ENCODE data around the gene RBL1. TPM values are rescaled to one million over a fixed set of nuclear protein-coding genes. Genes with fewer than 3 reads are reported as not detected.

RBL1 gene
- total and polyA plus RNA-seq, 2 of the 4 experiments (the other 2 are of a cell fraction), result 3.3 to 7.5 TPM

DNA sequence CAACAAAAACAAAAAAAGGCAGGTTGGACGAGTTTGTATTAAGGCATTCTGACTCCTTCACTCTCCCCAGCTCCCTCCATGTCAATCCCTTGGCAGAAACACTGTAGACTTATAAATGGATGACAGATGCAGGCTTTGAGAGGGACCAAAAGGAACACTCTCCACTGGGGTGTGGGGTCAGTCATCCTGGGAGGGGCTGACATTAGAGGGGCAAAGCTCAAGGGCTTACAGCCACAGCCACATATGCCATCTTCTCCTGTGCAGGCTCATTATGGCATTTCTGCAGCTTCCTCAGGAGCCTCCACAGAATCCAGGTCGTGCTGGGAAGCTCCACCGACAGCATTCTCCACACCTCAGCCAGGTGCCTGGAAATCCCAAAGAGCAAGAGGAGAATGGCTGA, 33.0 kb upstream of the RBL1 start:
- Histone ChIP-seq H3K79me1 (ENCODE audit: low read depth in 1 of 2, low read length in 2 of 2) (no peaks in the 10 kb centered on the region), H4K8ac (ENCODE audit: low read depth in 2 of 2, low read length in 2 of 2) (no peak overlapping the region), H3K27me3 (ENCODE audit: control insufficient read depth, insufficient read depth, low read length) (peaks cover 7% of the 10 kb centered on the region), H3K14ac (replicated peaks; ENCODE audit: low read depth, low read length) (no peak overlapping the region), H3K9ac (ENCODE audit: low read depth, low read length) (no peak overlapping the region), H2AFZ (replicated peaks; ENCODE audit: low read length, poor library complexity) (no peak overlapping the region), H3K18ac (ENCODE audit: low read depth, low read length) (no peak overlapping the region), H2BK120ac (ENCODE audit: low read depth, low read length) (no peak overlapping the region), H2AK5ac (ENCODE audit: low read depth, low read length) (no peak overlapping the region), H3K36me3 (ENCODE audit: control insufficient read depth, insufficient read depth, low read length) (no peaks in the 10 kb centered on the region), H3K9me3 (ENCODE audit: control insufficient read depth, insufficient read depth, low read length) (no peaks in the 10 kb centered on the region), H3K56ac (ENCODE audit: extremely low read depth, insufficient read depth, low read length) (no peak overlapping the region), H3K4ac (ENCODE audit: low read depth, low read length) (no peak overlapping the region), H3K4me2 (ENCODE audit: low read depth, low read length) (no peak overlapping the region), H2AK9ac (replicated peaks; ENCODE audit: low read depth, low read length, poor library complexity) (no peak overlapping the region), H3K4me1 (ENCODE audit: control insufficient read depth, insufficient read depth, low read length) (no peaks in the 10 kb centered on the region), H4K20me1 (ENCODE audit: insufficient read depth, low read length) (no peaks in the 10 kb centered on the region), H2BK15ac (ENCODE audit: low read depth, low read length) (no peak overlapping the region), H2BK5ac (ENCODE audit: low read depth, low read length, poor library complexity, severe bottlenecking) (no peak overlapping the region), H4K5ac (ENCODE audit: low read depth, low read length) (no peak overlapping the region), H2BK20ac (ENCODE audit: low read depth, low read length) (no peak overlapping the region), H3K4me3 (ENCODE audit: insufficient read depth, low read depth, low read length) (no peak overlapping the region), H3K9me1 (ENCODE audit: insufficient read depth, low read length) (no peaks in the 10 kb centered on the region), H3K27ac (ENCODE audit: insufficient read depth, low read length) (no peak overlapping the region), H4K91ac (ENCODE audit: insufficient read depth, low read depth, low read length) (no peak overlapping the region), H3K23ac (ENCODE audit: low read depth, low read length) (no peak overlapping the region)
- in situ Hi-C loops (cut with MboI; ENCODE audit: low sequenced_read_pairs), result no loop called here
- ChIA-PET POLR2A (ENCODE audit: unreplicated experiment) (no interaction called here), CTCF (no interaction called here)
- DNase-seq (no peak), ATAC-seq (ENCODE audit: low read depth) (no peak)
- intact Hi-C loops (cut with micrococcal nuclease), result no loop called here
- WGBS, 2 experiments (ENCODE audit: extremely low coverage in 2 of 2, insufficient read length in 1 of 2), result no CpG with 5 or more reads among the region's 3 CpGs
- TF ChIP-seq, protein P1, sequence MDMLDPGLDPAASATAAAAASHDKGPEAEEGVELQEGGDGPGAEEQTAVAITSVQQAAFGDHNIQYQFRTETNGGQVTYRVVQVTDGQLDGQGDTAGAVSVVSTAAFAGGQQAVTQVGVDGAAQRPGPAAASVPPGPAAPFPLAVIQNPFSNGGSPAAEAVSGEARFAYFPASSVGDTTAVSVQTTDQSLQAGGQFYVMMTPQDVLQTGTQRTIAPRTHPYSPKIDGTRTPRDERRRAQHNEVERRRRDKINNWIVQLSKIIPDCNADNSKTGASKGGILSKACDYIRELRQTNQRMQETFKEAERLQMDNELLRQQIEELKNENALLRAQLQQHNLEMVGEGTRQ (IDR thresholded peaks at IDR 0.05; ENCODE audit: low read depth, low read length), result no peak
- TF ChIP-seq POLR2A (IDR thresholded peaks at IDR 0.05; ENCODE audit: low read depth, low read length) (no peak), CEBPB (IDR thresholded peaks at IDR 0.05; ENCODE audit: low read depth, low read length) (no peak), NFE2L2 (IDR thresholded peaks at IDR 0.05; ENCODE audit: low read depth, low read length) (no peak), MAFK (IDR thresholded peaks at IDR 0.05; ENCODE audit: low read depth, low read length) (no peak), BHLHE40 (IDR thresholded peaks at IDR 0.05; ENCODE audit: low read depth, low read length) (no peak), RCOR1 (IDR thresholded peaks at IDR 0.05; ENCODE audit: insufficient replicate concordance, low read length) (no peak), FOS (IDR thresholded peaks at IDR 0.05; ENCODE audit: low read depth, low read length) (no peak), CHD1 (IDR thresholded peaks at IDR 0.05; ENCODE audit: low read depth, low read length) (no peak), RAD21 (IDR thresholded peaks at IDR 0.05; ENCODE audit: low read length) (no peak), MXI1 (IDR thresholded peaks at IDR 0.05; ENCODE audit: borderline replicate concordance, low read depth, low read length) (no peak), SMC3 (IDR thresholded peaks at IDR 0.05; ENCODE audit: low read depth, low read length) (no peak), MAZ (IDR thresholded peaks at IDR 0.05; ENCODE audit: borderline replicate concordance, low read depth, low read length) (no peak), RFX5 (IDR thresholded peaks at IDR 0.05; ENCODE audit: low read depth, low read length) (no peak)
- TF ChIP-seq, protein P2, sequence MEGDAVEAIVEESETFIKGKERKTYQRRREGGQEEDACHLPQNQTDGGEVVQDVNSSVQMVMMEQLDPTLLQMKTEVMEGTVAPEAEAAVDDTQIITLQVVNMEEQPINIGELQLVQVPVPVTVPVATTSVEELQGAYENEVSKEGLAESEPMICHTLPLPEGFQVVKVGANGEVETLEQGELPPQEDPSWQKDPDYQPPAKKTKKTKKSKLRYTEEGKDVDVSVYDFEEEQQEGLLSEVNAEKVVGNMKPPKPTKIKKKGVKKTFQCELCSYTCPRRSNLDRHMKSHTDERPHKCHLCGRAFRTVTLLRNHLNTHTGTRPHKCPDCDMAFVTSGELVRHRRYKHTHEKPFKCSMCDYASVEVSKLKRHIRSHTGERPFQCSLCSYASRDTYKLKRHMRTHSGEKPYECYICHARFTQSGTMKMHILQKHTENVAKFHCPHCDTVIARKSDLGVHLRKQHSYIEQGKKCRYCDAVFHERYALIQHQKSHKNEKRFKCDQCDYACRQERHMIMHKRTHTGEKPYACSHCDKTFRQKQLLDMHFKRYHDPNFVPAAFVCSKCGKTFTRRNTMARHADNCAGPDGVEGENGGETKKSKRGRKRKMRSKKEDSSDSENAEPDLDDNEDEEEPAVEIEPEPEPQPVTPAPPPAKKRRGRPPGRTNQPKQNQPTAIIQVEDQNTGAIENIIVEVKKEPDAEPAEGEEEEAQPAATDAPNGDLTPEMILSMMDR (conservative IDR thresholded peaks at IDR 0.05; ENCODE audit: low read depth, low read length), result no peak
- TF ChIP-seq, protein P3, sequence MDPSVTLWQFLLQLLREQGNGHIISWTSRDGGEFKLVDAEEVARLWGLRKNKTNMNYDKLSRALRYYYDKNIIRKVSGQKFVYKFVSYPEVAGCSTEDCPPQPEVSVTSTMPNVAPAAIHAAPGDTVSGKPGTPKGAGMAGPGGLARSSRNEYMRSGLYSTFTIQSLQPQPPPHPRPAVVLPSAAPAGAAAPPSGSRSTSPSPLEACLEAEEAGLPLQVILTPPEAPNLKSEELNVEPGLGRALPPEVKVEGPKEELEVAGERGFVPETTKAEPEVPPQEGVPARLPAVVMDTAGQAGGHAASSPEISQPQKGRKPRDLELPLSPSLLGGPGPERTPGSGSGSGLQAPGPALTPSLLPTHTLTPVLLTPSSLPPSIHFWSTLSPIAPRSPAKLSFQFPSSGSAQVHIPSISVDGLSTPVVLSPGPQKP (IDR thresholded peaks at IDR 0.05; ENCODE audit: borderline replicate concordance, low read depth, low read length), result no peak
- no TSS peak for BruUV-seq (replicated peaks)
- dilution Hi-C loops (cut with HindIII; ENCODE audit: low sequenced_read_pairs, unreplicated experiment), result no loop called here

Data from IMR-90 (cell line).